Right forelimb (tissue), 1 donor: ENCODE data around the gene SEMA4B.
"Not testable (repeated sequence)": the region's sequence is repeated elsewhere in the genome, so short reads cannot be mapped to it uniquely, and the experiment has no call there.

Experiments used
- DNase-seq: peaks from one replicate; pipeline ENCODE4 v3.0.0-alpha.2; 2018

SEMA4B gene

GRCh38 chr15:90184119-90184785 is 16.9 kb upstream of the SEMA4B start:
- no peak for DNase-seq

GRCh38 chr15:90184786-90185704 is 16.1 kb upstream of the SEMA4B start:
- peak; percentile 62 for DNase-seq

- no peak for DNase-seq
Measured at GRCh38 chr15:90187257-90187868, 13.8 kb upstream of the SEMA4B start.

DNA sequence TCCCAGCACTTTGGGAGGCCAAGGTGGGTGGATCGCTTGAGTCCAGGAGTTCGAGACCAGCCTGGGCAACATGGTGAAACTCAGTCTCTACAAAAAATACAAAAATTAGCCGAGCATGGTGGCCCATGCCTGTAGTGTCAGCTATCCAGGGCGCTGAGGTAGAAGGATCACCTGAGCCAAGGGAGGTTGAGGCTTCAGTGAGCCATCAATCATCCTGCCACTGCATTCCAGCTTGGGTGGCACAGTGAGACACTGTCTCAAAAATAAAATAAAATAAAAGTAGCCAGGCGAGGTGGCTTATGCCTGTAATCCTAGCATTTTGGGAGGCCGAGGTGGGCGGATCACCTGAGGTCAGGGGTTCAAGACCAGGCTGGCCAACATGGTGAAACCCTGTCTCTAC is 13.1 kb upstream of the SEMA4B start:
- DNase-seq: not testable (repeated sequence)

GRCh38 chr15:90188914-90189748 is 12.0 kb upstream of the SEMA4B start:
- DNase-seq: no peak

DNA sequence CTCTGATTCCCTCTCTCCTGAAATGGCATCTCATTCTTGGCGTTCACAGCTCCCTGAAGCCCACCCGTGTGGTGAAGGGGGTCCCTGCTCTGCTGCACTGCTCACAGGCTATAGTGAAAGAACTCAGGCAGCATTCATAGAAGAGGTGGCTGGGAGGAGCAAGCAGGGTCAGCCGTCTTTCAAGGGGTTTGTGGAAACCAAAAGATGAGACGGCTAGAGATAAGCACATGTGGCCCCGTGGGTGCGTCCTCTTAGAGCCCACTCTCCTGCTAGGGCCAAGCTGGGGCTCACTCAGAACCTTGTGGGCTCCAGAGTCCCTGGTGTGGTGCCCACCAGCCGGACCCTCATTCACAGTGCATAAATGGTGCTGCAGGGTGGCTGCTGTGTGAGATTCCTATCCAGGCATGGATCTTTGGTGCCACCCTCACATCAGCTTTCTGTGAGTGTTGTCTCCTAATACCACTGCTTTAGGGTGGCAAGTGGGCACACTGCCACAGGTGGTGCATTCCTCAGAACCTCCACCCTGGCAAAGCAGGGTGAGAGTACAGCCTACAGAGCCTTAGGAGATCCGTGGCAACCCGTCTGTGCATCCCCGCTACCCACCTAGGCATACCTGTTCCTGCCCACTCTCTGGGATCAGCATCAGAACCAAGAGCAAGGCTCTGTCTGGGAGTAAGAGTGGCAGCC is 11.2 kb upstream of the SEMA4B start:
- no peak for DNase-seq

- DNase-seq: no peak
Measured at GRCh38 chr15:90190606-90191343, 10.4 kb upstream of the SEMA4B start.

GRCh38 chr15:90191344-90191687 is 9.8 kb upstream of the SEMA4B start:
- DNase-seq: no peak

GRCh38 chr15:90191794-90192509 is 9.2 kb upstream of the SEMA4B start:
- DNase-seq: peak; percentile 60

DNA sequence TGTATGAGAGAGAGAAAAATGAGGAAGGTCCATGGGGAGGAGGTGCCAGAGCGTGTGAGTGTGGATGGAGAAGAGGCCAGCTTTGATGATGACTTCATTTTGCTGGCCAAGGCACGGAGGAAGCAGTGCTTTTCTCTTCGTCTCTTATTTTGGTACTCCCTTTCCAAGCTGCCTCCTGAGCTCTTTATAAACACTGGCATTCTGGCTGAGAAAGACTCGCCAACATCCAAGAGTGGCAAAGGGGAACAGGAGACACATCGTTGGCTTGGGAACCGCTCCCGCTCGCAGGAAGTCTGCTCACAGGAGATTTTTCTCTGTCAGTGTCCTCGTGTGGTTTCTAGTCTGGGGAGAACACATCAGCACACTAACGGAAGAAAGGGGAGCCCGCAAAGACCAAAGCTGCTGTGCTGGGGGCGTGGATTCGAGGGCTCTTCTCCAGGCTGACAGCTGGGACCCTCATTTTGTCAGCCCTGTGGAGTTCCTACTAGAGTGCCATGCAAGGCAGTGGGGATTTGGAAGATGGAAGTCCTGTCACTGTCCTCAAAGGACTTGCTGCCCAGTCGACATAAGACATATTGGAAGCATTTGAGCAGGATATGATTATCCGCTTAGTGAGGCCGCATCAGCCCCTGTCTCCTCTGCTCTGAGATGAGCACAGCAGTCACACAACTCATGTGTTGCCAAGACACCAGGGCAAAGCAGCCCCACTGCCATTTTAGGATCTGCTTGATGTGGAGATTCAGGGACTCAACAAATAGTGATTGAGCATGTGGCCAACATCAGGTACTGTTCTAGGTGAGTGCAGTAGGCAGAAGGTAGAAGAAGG is 8.0 kb upstream of the SEMA4B start:
- DNase-seq: no peak

DNA sequence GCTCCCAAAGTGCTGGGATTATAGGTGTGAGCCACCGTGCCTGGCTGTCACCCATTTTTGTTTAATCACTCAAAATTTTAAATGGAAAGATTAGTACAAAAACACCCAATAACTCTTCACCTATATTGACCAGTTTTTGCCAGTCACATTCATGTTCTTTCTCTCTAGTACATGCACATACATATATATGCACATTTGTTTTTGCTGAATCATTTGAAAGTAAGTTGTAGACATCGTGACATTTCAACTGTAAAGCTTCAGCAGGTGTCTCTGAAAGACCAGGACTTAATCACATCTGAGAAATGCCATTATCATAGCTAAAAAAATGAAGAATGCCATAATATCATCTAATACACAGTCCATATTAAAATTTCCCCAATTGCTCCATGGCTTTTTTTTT is 6.5 kb upstream of the SEMA4B start:
- DNase-seq: no peak

GRCh38 chr15:90200534-90201129 is 498 bp upstream of the SEMA4B start:
- DNase-seq: peak; percentile 42

DNA sequence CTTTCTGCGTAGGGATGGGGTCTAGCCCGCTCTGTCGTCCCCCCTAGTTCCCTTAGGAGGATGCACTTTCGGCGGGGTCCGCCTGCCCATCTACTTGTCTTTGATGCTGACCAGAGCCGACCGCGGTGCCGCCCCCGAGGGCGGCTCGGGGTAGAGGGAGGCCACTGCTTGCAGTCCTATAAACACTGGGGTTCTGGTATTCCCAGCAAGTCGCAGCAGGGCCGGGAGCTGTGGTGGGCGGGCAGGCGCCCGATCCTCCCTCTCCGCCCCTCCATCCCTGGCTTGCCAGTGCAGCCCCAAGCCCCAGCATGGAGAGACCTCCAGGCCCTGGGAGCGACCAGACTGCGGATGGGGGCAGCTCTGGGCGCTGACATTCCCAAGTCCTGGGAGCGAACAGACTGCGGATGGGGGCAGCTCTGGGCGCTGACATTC is 830 bp downstream of the SEMA4B start:
- peak; percentile 61 for DNase-seq

DNA sequence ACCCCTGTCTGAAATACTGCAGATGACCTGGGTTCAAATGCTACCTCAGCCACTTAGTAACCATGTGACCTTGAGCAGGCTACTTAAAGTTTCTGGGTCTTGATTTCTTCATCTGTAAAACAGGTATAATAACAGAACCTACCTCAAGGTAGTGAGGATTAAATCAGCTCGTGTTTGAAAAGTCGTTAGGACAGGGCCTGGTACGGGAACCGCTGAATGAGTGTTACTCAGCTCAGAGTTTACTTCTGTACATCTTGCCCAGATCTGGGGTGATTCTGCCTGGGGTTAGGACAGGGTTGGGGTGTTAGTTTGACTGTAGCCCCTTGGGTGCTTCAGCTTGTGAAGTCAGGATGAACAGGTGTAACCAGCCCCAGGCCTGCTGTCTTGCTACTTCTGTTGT is 1.8 kb downstream of the SEMA4B start:
- DNase-seq: no peak

- DNase-seq: no peak
Measured at GRCh38 chr15:90203473-90203872, 2.3 kb downstream of the SEMA4B start.

GRCh38 chr15:90203922-90204321 is 2.8 kb downstream of the SEMA4B start:
- DNase-seq: peak; percentile 58

- no peak for DNase-seq
Measured at GRCh38 chr15:90205050-90205848, 4.1 kb downstream of the SEMA4B start.

- DNase-seq: no peak
Measured at GRCh38 chr15:90205886-90206285, 4.8 kb downstream of the SEMA4B start.

DNA sequence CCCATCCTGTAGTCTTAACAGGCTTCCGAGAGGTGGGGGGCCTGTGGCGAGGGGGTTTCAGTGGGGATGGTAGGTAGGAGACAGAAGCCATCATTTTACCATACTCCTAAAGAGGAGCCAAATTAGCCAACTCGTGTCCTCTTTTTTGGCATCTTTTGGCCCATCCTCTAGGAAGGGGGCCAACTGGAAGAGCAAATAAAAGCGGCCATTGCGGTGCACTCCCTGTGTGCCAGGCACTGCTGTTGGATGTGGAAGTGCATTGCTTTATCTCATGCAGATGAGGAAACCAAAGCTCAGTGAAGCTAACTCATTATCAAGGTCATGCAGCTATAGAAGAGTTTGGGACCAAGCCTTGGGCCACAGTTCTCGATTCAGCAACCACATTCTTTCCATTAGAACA is 6.1 kb downstream of the SEMA4B start:
- DNase-seq: no peak
